Measurements from ENCODE around the gene LSM2.

GRCh38 chr6:31850765-31851484 lies 44.2 kb upstream of the LSM2 start:
- TF ChIP-seq CTCF (IDR thresholded peaks at IDR 0.05; ENCODE audit: borderline replicate concordance, extremely low read depth, low read length, poor library complexity, severe bottlenecking) = no peak
- TF ChIP-seq EZH2 (IDR thresholded peaks at IDR 0.05; ENCODE audit: borderline replicate concordance, low read depth, low read length, severe bottlenecking) = no peak

Data from DND-41 (cell line).